Ishikawa (cell line): ENCODE data around the gene RGL2.

Experiments
- CEBPB ChIP-seq: IDR thresholded peaks from 2 replicates; pipeline ENCODE4 v1.6.1; 2012
- CREB1 ChIP-seq: IDR thresholded peaks from 2 replicates; pipeline ENCODE4 v1.6.1; 2012; ENCODE audit warnings: low read depth
- EGR1 ChIP-seq: IDR thresholded peaks from 2 replicates; pipeline ENCODE4 v1.6.1; 2012
- EP300 ChIP-seq: IDR thresholded peaks from 2 replicates; pipeline ENCODE4 v1.6.1; 2012; ENCODE audit warnings: borderline replicate concordance
- FOXM1 ChIP-seq: IDR thresholded peaks from 2 replicates; pipeline ENCODE4 v1.6.1; 2012; ENCODE audit warnings: low read depth, borderline replicate concordance
- NFIC ChIP-seq: IDR thresholded peaks from 2 replicates; pipeline ENCODE4 v1.6.1; 2012
- RAD21 ChIP-seq: IDR thresholded peaks from 2 replicates; pipeline ENCODE4 v1.6.1; 2012; ENCODE audit warnings: low read depth
- TAF1 ChIP-seq: IDR thresholded peaks from 2 replicates; pipeline ENCODE4 v1.6.1; 2012; ENCODE audit warnings: low read depth, mild to moderate bottlenecking
- TCF12 ChIP-seq: IDR thresholded peaks from 2 replicates; pipeline ENCODE4 v1.6.1; 2012; ENCODE audit warnings: low read depth
- TEAD4 ChIP-seq: IDR thresholded peaks from 2 replicates; pipeline ENCODE4 v1.6.1; 2012
- USF1 ChIP-seq: IDR thresholded peaks from 2 replicates; pipeline ENCODE4 v1.6.1; 2012
- YY1 ChIP-seq: IDR thresholded peaks from 2 replicates; pipeline ENCODE4 v1.6.1; 2012; ENCODE audit warnings: low read depth
- ZBTB7A ChIP-seq: IDR thresholded peaks from 2 replicates; pipeline ENCODE4 v1.6.1; 2012; ENCODE audit warnings: low read depth
- TF ChIP-seq, protein P1 (sequence below): IDR thresholded peaks from 2 replicates; pipeline ENCODE4 v1.6.1; 2012; ENCODE audit warnings: low read depth, mild to moderate bottlenecking
- TF ChIP-seq, protein P2 (sequence below): IDR thresholded peaks from 2 replicates; pipeline ENCODE4 v1.6.1; 2012

The RGL2 gene

GRCh38 chr6:33295621-33296369, 2.9 kb downstream of the RGL2 start:
- TF ChIP-seq TAF1: no peak
- TF ChIP-seq ZBTB7A: no peak
- TF ChIP-seq FOXM1: no peak
- no peak for TF ChIP-seq USF1
- TF ChIP-seq EP300: no peak
- TF ChIP-seq RAD21: no peak
- TF ChIP-seq, protein P1, sequence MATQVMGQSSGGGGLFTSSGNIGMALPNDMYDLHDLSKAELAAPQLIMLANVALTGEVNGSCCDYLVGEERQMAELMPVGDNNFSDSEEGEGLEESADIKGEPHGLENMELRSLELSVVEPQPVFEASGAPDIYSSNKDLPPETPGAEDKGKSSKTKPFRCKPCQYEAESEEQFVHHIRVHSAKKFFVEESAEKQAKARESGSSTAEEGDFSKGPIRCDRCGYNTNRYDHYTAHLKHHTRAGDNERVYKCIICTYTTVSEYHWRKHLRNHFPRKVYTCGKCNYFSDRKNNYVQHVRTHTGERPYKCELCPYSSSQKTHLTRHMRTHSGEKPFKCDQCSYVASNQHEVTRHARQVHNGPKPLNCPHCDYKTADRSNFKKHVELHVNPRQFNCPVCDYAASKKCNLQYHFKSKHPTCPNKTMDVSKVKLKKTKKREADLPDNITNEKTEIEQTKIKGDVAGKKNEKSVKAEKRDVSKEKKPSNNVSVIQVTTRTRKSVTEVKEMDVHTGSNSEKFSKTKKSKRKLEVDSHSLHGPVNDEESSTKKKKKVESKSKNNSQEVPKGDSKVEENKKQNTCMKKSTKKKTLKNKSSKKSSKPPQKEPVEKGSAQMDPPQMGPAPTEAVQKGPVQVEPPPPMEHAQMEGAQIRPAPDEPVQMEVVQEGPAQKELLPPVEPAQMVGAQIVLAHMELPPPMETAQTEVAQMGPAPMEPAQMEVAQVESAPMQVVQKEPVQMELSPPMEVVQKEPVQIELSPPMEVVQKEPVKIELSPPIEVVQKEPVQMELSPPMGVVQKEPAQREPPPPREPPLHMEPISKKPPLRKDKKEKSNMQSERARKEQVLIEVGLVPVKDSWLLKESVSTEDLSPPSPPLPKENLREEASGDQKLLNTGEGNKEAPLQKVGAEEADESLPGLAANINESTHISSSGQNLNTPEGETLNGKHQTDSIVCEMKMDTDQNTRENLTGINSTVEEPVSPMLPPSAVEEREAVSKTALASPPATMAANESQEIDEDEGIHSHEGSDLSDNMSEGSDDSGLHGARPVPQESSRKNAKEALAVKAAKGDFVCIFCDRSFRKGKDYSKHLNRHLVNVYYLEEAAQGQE: no peak
- no peak for TF ChIP-seq TCF12
- no peak for TF ChIP-seq TEAD4
- TF ChIP-seq YY1: no peak

- TF ChIP-seq, protein P2, sequence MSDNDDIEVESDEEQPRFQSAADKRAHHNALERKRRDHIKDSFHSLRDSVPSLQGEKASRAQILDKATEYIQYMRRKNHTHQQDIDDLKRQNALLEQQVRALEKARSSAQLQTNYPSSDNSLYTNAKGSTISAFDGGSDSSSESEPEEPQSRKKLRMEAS: no peak
- no peak for TF ChIP-seq RAD21
Measured at GRCh38 chr6:33294086-33294823, 4.5 kb downstream of the RGL2 start.

DNA sequence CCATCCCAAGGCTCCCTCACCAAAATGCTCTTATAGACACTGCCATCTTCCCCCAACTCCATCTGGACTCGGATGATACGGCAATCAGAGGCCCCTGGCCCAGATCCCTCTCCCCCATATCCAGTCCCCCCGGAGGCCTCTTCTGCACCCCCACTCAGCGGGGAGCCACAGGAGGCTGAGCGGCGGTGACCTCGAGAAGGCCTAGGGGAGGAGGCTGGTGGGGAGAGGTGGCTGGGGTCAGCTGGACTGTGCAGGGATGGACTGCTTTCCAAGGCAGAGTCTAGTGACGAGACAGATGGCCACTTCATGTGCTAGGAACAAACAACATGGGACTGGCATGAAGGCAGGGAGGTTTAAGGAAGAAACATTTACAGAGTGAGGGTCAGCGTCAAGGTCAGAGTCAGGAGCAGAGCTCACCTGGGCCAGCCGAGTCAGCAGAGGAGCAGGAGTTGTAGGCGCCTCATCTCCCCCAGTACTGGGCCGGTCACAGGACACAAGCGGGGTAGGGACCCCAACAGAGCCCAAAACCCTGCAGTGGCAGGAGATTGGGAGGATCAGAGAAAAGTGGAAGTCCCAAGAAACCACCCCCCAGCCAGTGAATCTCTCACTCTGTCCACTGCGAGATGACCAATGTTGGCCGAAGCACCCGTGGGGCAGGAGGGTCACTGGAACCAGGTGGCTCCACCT, 5.6 kb downstream of the RGL2 start:
- no peak for TF ChIP-seq CEBPB
- no peak for TF ChIP-seq TEAD4
- TF ChIP-seq YY1: no peak
- TF ChIP-seq ZBTB7A: no peak
- no peak for TF ChIP-seq TAF1
- no peak for TF ChIP-seq RAD21

GRCh38 chr6:33290459-33290858, 8.3 kb downstream of the RGL2 start:
- TF ChIP-seq EP300: no peak
- TF ChIP-seq YY1: no peak
- no peak for TF ChIP-seq TCF12
- TF ChIP-seq FOXM1: no peak
- TF ChIP-seq NFIC: no peak
- TF ChIP-seq, protein P2: no peak
- TF ChIP-seq, protein P1: no peak
- TF ChIP-seq EGR1: no peak
- TF ChIP-seq ZBTB7A: no peak
- TF ChIP-seq CREB1: no peak
- no peak for TF ChIP-seq CEBPB
- TF ChIP-seq USF1: no peak
- no peak for TF ChIP-seq TAF1
- TF ChIP-seq RAD21: no peak
- TF ChIP-seq TEAD4: no peak

- TF ChIP-seq TEAD4: no peak
- no peak for TF ChIP-seq TCF12
- no peak for TF ChIP-seq NFIC
- TF ChIP-seq, protein P2: no peak
- TF ChIP-seq USF1: no peak
Measured at GRCh38 chr6:33289784-33290315, 8.9 kb downstream of the RGL2 start.
